ENCODE results near the gene TMEM120B.

Gene TMEM120B

GRCh38 chr12:121720762-121721161 lies 8.2 kb downstream of the TMEM120B start:
- ChIA-PET CTCF (interaction anchor here (1.3 to 4.5 kb wide), 5 partner anchors 47 to 92 kb away, joined by 4 to 30 read pairs (median 5); partner anchors contain the start of gene RHOF), POLR2A (no interaction called here)
- no peak for TF ChIP-seq CTCF (IDR thresholded peaks at IDR 0.05; ENCODE audit: insufficient read depth, low read length, missing control alignments)

GRCh38 chr12:121722511-121722910 lies 10.0 kb downstream of the TMEM120B start:
- DNase-seq (ENCODE audit: low read depth, low spot score) = no peak
- ChIA-PET CTCF (interaction anchor here (1.2 kb wide), 1 partner anchor 54 kb away, joined by 4 read pairs; no protein-coding TSS in a partner anchor), POLR2A (no interaction called here)
- H3K4me3 ChIP-seq (ENCODE audit: low read depth, low read length) = no peak overlapping the region
- TF ChIP-seq CTCF (IDR thresholded peaks at IDR 0.05; ENCODE audit: insufficient read depth, low read length, missing control alignments) = no peak

More at GRCh38 chr12:121720762-121721161, 8.2 kb downstream of the TMEM120B start:
- no peak overlapping the region for H3K4me3 ChIP-seq (ENCODE audit: low read depth, low read length)
- DNase-seq (ENCODE audit: low read depth, low spot score) = no peak

GRCh38 chr12:121723200-121723599 lies 10.6 kb downstream of the TMEM120B start:
- H3K4me3 ChIP-seq (ENCODE audit: low read depth, low read length) = no peak overlapping the region
- no peak for TF ChIP-seq CTCF (IDR thresholded peaks at IDR 0.05; ENCODE audit: insufficient read depth, low read length, missing control alignments)
- no peak for DNase-seq (ENCODE audit: low read depth, low spot score)
- POLR2A ChIA-PET = no interaction called here
- CTCF ChIA-PET = no interaction called here

- POLR2A ChIA-PET = no interaction called here
- no peak overlapping the region for H3K4me3 ChIP-seq (ENCODE audit: low read depth, low read length)
- no peak for TF ChIP-seq CTCF (IDR thresholded peaks at IDR 0.05; ENCODE audit: insufficient read depth, low read length, missing control alignments)
- no peak for DNase-seq (ENCODE audit: low read depth, low spot score)
- CTCF ChIA-PET = interaction anchor here (0.8 to 1.2 kb wide), 3 partner anchors 13 to 87 kb away, joined by 3 read pairs; partner anchors contain the start of gene TMEM120B
These were observed 12.4 kb downstream of the TMEM120B start for GRCh38 chr12:121724925-121725324.

- TF ChIP-seq CTCF (IDR thresholded peaks at IDR 0.05; ENCODE audit: insufficient read depth, low read length, missing control alignments) = no peak
- POLR2A ChIA-PET = no interaction called here
- CTCF ChIA-PET = interaction anchor here (0.8 to 1.2 kb wide), 2 partner anchors 13 to 87 kb away, joined by 3 read pairs; partner anchors contain the start of gene TMEM120B
- no peak for DNase-seq (ENCODE audit: low read depth, low spot score)
- H3K4me3 ChIP-seq (ENCODE audit: low read depth, low read length) = no peak overlapping the region
These were observed 12.9 kb downstream of the TMEM120B start for GRCh38 chr12:121725423-121725822.

- H3K4me3 ChIP-seq (ENCODE audit: low read depth, low read length) = no peak overlapping the region
- ChIA-PET POLR2A (no interaction called here), CTCF (no interaction called here)
- no peak for DNase-seq (ENCODE audit: low read depth, low spot score)
- TF ChIP-seq CTCF (IDR thresholded peaks at IDR 0.05; ENCODE audit: insufficient read depth, low read length, missing control alignments) = no peak
These were observed 16.5 kb downstream of the TMEM120B start for GRCh38 chr12:121729021-121729420.

Measured in AG04449 (cell line).